HEK293 (cell line): Measurements from ENCODE around the gene KIF27.
"Not testable (repeated sequence)": the region's sequence is repeated elsewhere in the genome, so short reads cannot be mapped to it uniquely, and the experiment has no call there.

Source experiments
- CTCF ChIA-PET: fragments of 350-600 bp; formaldehyde crosslinking; extraction: SDS; loops from one replicate; lab custom pipeline; 2021; ENCODE audit warnings: antibody characterized with exemption; lab: Yijun Ruan, JAX
- POLR2A ChIA-PET: fragments of 300-600 bp; formaldehyde crosslinking; extraction: SDS; loops from one replicate; lab custom pipeline; 2020; ENCODE audit warnings: antibody characterized with exemption, inconsistent platforms; lab: Yijun Ruan, JAX
- H3K27ac ChIP-seq: fragments of 200-500 bp; sonication (Bioruptor generic); 2 replicates; pipeline ENCODE4 v1.5.1; 2014; ENCODE audit warnings: low read depth, low read length, control low read depth, inconsistent platforms; ENCODE audit errors: extremely low read depth
- H3K36me3 ChIP-seq, 2 experiments: fragments of 200-500 bp in 1 of 2; sonication (Bioruptor generic) in 1 of 2; 1 replicate in 1 of 2; 2 replicates in 1 of 2; pipeline ENCODE4 v1.5.1; 2014 to 2017; ENCODE audit warnings: inconsistent platforms in 2 of 2, low read length in 2 of 2; ENCODE audit not compliant: control insufficient read depth in 2 of 2, insufficient read depth in 1 of 2
- H3K4me1 ChIP-seq: fragments of 200-500 bp; sonication (Bioruptor generic); 2 replicates; pipeline ENCODE4 v1.5.1; 2014; ENCODE audit warnings: mild to moderate bottlenecking, low read length, inconsistent platforms; ENCODE audit not compliant: control insufficient read depth, insufficient read depth
- H3K4me3 ChIP-seq: 2 replicates; pipeline ENCODE4 v1.5.1; 2011; ENCODE audit warnings: low read depth, mild to moderate bottlenecking, control low read depth, low read length, moderate library complexity
- H3K9me3 ChIP-seq: fragments of 200-500 bp; sonication (Bioruptor generic); 2 replicates; pipeline ENCODE4 v1.5.1; 2014; ENCODE audit warnings: low read depth, low read length, inconsistent platforms; ENCODE audit not compliant: control insufficient read depth, insufficient read depth
- HIC1 ChIP-seq: fragments of 450-650 bp; formaldehyde crosslinking; IDR thresholded peaks from 2 replicates; pipeline ENCODE4 v1.5.1; 2016; ENCODE audit warnings: missing biosample characterization, missing genetic modification characterization
- MYNN ChIP-seq: fragments of 450-650 bp; formaldehyde crosslinking; IDR thresholded peaks from 2 replicates; pipeline ENCODE4 v1.5.1; 2016; ENCODE audit warnings: missing biosample characterization, missing genetic modification characterization, borderline replicate concordance
- ZBTB17 ChIP-seq: fragments of 450-650 bp; formaldehyde crosslinking; IDR thresholded peaks from 2 replicates; pipeline ENCODE4 v1.5.1; 2016; ENCODE audit warnings: missing biosample characterization, missing genetic modification characterization
- ZFP3 ChIP-seq: fragments of 450-650 bp; formaldehyde crosslinking; IDR thresholded peaks from 2 replicates; pipeline ENCODE4 v1.5.1; 2016; ENCODE audit warnings: low read depth, missing biosample characterization, missing genetic modification characterization
- ZNF138 ChIP-seq: fragments of 450-650 bp; formaldehyde crosslinking; IDR thresholded peaks from 2 replicates; pipeline ENCODE4 v1.5.1; 2016; ENCODE audit warnings: missing biosample characterization, missing genetic modification characterization, borderline replicate concordance
- ZNF274 ChIP-seq, 2 experiments: fragments of 200-500 bp in 1 of 2; fragments of 450-650 bp in 1 of 2; sonication (Bioruptor generic) in 1 of 2; formaldehyde crosslinking in 1 of 2; IDR thresholded peaks; 2 replicates each; pipeline versions ENCODE4 v1.5.1 to v1.6.1; 2014 to 2016; ENCODE audit warnings: borderline replicate concordance in 1 of 2, inconsistent platforms in 1 of 2, low read length in 1 of 2, missing biosample characterization in 1 of 2, missing genetic modification characterization in 1 of 2
- ZNF488 ChIP-seq: fragments of 450-650 bp; formaldehyde crosslinking; IDR thresholded peaks from 2 replicates; pipeline ENCODE4 v1.5.1; 2016; ENCODE audit warnings: missing biosample characterization, missing genetic modification characterization
- ZNF514 ChIP-seq: fragments of 450-650 bp; formaldehyde crosslinking; IDR thresholded peaks from 2 replicates; pipeline ENCODE4 v1.5.1; 2016; ENCODE audit warnings: missing biosample characterization, missing genetic modification characterization
- ZNF518A ChIP-seq: fragments of 450-650 bp; formaldehyde crosslinking; conservative IDR thresholded peaks from 2 replicates; pipeline ENCODE4 v1.5.1; 2016; ENCODE audit warnings: low read depth, missing biosample characterization, missing genetic modification characterization
- ZNF677 ChIP-seq: fragments of 450-650 bp; IDR thresholded peaks from 2 replicates; pipeline ENCODE4 v1.5.0; 2018; ENCODE audit warnings: missing biosample characterization, mild to moderate bottlenecking, missing genetic modification characterization, moderate library complexity
- ZNF785 ChIP-seq: fragments of 450-650 bp; formaldehyde crosslinking; IDR thresholded peaks from 2 replicates; pipeline ENCODE4 v1.5.1; 2016; ENCODE audit warnings: missing biosample characterization, missing genetic modification characterization
- ZNF837 ChIP-seq: fragments of 450-650 bp; formaldehyde crosslinking; IDR thresholded peaks from 2 replicates; pipeline ENCODE4 v1.5.1; 2016; ENCODE audit warnings: missing biosample characterization, missing genetic modification characterization

KIF27 gene

GRCh38 chr9:83809213-83809612 is 112.0 kb downstream of the KIF27 start:
- H3K27ac ChIP-seq, H3K4me3 ChIP-seq, CTCF ChIA-PET, H3K9me3 ChIP-seq, POLR2A ChIA-PET, H3K4me1 ChIP-seq: not testable (repeated sequence)
- H3K36me3 ChIP-seq: peaks cover 0 to 29% of the 10 kb centered on the region in 2 experiments; a peak in 1 of 3 replicates

GRCh38 chr9:83804454-83804853 is 116.8 kb downstream of the KIF27 start:
- H3K4me3 ChIP-seq, POLR2A ChIA-PET, H3K27ac ChIP-seq, CTCF ChIA-PET, H3K9me3 ChIP-seq, H3K4me1 ChIP-seq: not testable (repeated sequence)
- H3K36me3 ChIP-seq: peaks cover 5 to 32% of the 10 kb centered on the region in 2 experiments; a peak in 2 of 3 replicates

- peaks cover 5 to 35% of the 10 kb centered on the region in 2 experiments; a peak in 2 of 3 replicates for H3K36me3 ChIP-seq
- H3K27ac ChIP-seq, POLR2A ChIA-PET, H3K4me1 ChIP-seq, H3K9me3 ChIP-seq, H3K4me3 ChIP-seq, CTCF ChIA-PET: not testable (repeated sequence)
Measured at GRCh38 chr9:83803941-83804340, 117.3 kb downstream of the KIF27 start.

- no peak for TF ChIP-seq ZNF488 (tag by site-specific recombination)
- TF ChIP-seq ZNF518A: no peak
- no peak for TF ChIP-seq ZBTB17 (tag by site-specific recombination)
- TF ChIP-seq, all 188 proteins: peak for 0
- H3K27ac ChIP-seq: no peak overlapping the region
- no peaks in the 10 kb centered on the region for H3K9me3 ChIP-seq
- no peak overlapping the region for H3K4me3 ChIP-seq
- ChIA-PET POLR2A (no interaction called here), CTCF (no interaction called here)
- no peaks in the 10 kb centered on the region for H3K4me1 ChIP-seq
- H3K36me3 ChIP-seq: peaks cover 11 to 42% of the 10 kb centered on the region in 2 experiments
Measured at GRCh38 chr9:83800236-83801033, 120.8 kb downstream of the KIF27 start.

- Histone ChIP-seq H3K36me3 (peaks cover 6 to 35% of the 10 kb centered on the region in 2 experiments), H3K9me3 (no peaks in the 10 kb centered on the region), H3K4me1 (no peaks in the 10 kb centered on the region), H3K4me3 (no peak overlapping the region), H3K27ac (no peak overlapping the region)
- ChIA-PET POLR2A (no interaction called here), CTCF (no interaction called here)
- TF ChIP-seq HIC1 (tag by site-specific recombination): no peak
- no peak for TF ChIP-seq ZNF837
- no peak for TF ChIP-seq ZNF785 (tag by site-specific recombination)
- TF ChIP-seq ZFP3 (tag by site-specific recombination): no peak
- TF ChIP-seq ZNF274 (IDR thresholded peaks at IDR 0.05; ENCODE audit: low read length): no peak
- no peak for TF ChIP-seq ZNF274 (tag by site-specific recombination; IDR thresholded peaks at IDR 0.05; ENCODE audit: borderline replicate concordance)
- TF ChIP-seq ZNF514 (tag by site-specific recombination): no peak
- no peak for TF ChIP-seq MYNN (tag by site-specific recombination)
- TF ChIP-seq ZNF677 (tag by site-specific recombination): no peak
- no peak for TF ChIP-seq ZNF138 (tag by site-specific recombination)
Measured at GRCh38 chr9:83794051-83794450, 127.2 kb downstream of the KIF27 start.
